Astrocyte (in vitro differentiated cells and primary cell): Measurements from ENCODE around the gene PLD4.
"Not testable (repeated sequence)": the region's sequence is repeated elsewhere in the genome, so short reads cannot be mapped to it uniquely, and the experiment has no call there.

Experiments used
- CTCF ChIP-seq: IDR thresholded peaks from 2 replicates; pipeline ENCODE4 v1.5.1; 2011; ENCODE audit warnings: low read depth, mild to moderate bottlenecking, inconsistent platforms, low read length, moderate library complexity; ENCODE audit not compliant: insufficient read depth
- EZH2 ChIP-seq: IDR thresholded peaks from 2 replicates; pipeline ENCODE4 v1.6.1; 2012; ENCODE audit warnings: mild to moderate bottlenecking, low read length, inconsistent platforms; ENCODE audit not compliant: insufficient read depth

- TF ChIP-seq CTCF, EZH2: not testable (repeated sequence)
These were observed 26.0 kb downstream of the PLD4 start for GRCh38 chr14:104950701-104951100.
